SK-N-MC (cell line): ENCODE data around the gene OPRL1.

ENCODE experiments used
- EZH2 ChIP-seq: fragments of 200-600 bp; sonication (generic); IDR thresholded peaks from one replicate; pipeline ENCODE4 v1.6.1; 2017; ENCODE audit warnings: antibody characterized with exemption
- FOXP2 ChIP-seq: optimal IDR thresholded peaks from 2 replicates; pipeline ENCODE3; 2011; ENCODE audit warnings: mild to moderate bottlenecking, moderate library complexity; ENCODE audit not compliant: insufficient read depth; ENCODE audit errors: extremely low read length, control extremely low read depth
- POLR2AphosphoS5 ChIP-seq: IDR thresholded peaks from 2 replicates; pipeline ENCODE4 v1.6.1; 2012; ENCODE audit warnings: mild to moderate bottlenecking, low read depth, low read length, borderline replicate concordance

GRCh38 chr20:64119681-64120341 is 39.9 kb downstream of the OPRL1 start:
- TF ChIP-seq EZH2 (no peak), POLR2AphosphoS5 (no peak), FOXP2 (no peak)
